Esophagus squamous epithelium (tissue), 4 donors: ENCODE measurements around the gene MGAT1.

ENCODE experiments used
- POLR2A ChIP-seq, 4 donors: fragments of 450-650 bp; IDR thresholded peaks; one replicate each; pipeline ENCODE4 v1.6.1; 2017; ENCODE audit warnings: antibody characterized with exemption in 4 of 4, mild to moderate bottlenecking in 4 of 4, moderate library complexity in 3 of 4
- TF ChIP-seq, protein P1 (sequence below), 6 experiments: fragments of 450-650 bp in 4 of 6; fragments of 200-600 bp in 2 of 6; sonication (generic) in 2 of 6; IDR thresholded peaks; one replicate each; pipeline ENCODE4 v1.5.1; 2016 to 2019; ENCODE audit warnings: antibody characterized with exemption in 6 of 6, mild to moderate bottlenecking in 4 of 6, moderate library complexity in 4 of 6

- TF ChIP-seq, protein P1, sequence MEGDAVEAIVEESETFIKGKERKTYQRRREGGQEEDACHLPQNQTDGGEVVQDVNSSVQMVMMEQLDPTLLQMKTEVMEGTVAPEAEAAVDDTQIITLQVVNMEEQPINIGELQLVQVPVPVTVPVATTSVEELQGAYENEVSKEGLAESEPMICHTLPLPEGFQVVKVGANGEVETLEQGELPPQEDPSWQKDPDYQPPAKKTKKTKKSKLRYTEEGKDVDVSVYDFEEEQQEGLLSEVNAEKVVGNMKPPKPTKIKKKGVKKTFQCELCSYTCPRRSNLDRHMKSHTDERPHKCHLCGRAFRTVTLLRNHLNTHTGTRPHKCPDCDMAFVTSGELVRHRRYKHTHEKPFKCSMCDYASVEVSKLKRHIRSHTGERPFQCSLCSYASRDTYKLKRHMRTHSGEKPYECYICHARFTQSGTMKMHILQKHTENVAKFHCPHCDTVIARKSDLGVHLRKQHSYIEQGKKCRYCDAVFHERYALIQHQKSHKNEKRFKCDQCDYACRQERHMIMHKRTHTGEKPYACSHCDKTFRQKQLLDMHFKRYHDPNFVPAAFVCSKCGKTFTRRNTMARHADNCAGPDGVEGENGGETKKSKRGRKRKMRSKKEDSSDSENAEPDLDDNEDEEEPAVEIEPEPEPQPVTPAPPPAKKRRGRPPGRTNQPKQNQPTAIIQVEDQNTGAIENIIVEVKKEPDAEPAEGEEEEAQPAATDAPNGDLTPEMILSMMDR (IDR thresholded peaks at IDR 0.05), result no peak
- TF ChIP-seq POLR2A (IDR thresholded peaks at IDR 0.05), result no peak
These were observed 15.8 kb downstream of the MGAT1 start for GRCh38 chr5:180786531-180787398.
